Epidermal melanocyte (primary cell): ENCODE measurements around the gene THBS2.

Experiments used
- DNase-seq: peaks from one replicate; pipeline ENCODE4 v3.0.0; 2011; ENCODE audit warnings: low spot score; ENCODE audit not compliant: insufficient read length

Gene THBS2

DNA sequence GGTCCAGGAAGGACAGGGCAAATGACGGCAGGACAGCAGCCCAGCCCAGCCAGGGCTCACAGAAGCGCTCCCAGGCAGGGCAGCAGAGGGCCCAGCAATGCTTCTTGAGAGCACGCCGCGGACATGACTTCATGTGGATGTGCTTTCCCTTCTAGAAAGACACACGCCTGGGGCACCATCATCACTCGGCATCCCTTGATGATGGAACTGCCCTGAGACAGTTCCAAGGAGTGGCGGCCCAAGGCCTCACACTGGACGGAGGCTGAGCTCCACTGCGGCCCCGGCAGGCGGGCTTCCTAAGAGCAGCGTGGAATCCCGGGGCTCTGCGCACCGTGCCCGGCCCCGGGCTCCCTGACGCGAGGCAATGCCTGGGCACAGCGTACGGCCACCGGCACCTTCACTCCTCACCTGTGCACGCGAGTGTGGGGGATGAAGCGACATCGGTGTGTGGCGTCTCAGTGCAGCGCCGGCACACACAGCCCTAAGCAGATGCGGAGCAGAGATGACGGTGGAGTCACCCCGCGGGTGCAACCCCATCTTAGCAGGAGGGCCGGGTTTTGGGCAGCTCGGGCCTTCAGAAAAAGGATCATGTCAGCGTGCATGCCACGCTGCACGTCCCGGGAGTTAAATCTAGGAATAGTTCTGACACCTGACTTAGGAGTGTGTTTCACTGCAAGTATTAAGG lies 86.6 kb downstream of the THBS2 start:
- DNase-seq = no peak
